Measurements from ENCODE around the gene PPM1L. TPM values are rescaled to one million over a fixed set of nuclear protein-coding genes. Genes with fewer than 3 reads are reported as not detected.

The PPM1L gene
- total RNA-seq, 2 donors from 2014 or later: 23.8 to 47.4 TPM

GRCh38 chr3:160921020-160921635 is 165.1 kb downstream of the PPM1L start:
- no peaks in the 10 kb centered on the region for H3K27me3 ChIP-seq
- TF ChIP-seq CTCF (IDR thresholded peaks at IDR 0.05): peak; percentile 91 to 93
- no peaks in the 10 kb centered on the region for H3K9me3 ChIP-seq
- no peak overlapping the region for H3K27ac ChIP-seq
- no peak for DNase-seq (ENCODE audit: low spot score)
- no peak overlapping the region for H3K4me3 ChIP-seq
- no peaks in the 10 kb centered on the region for H3K36me3 ChIP-seq
- H3K4me1 ChIP-seq: peaks cover 0 to 14% of the 10 kb centered on the region in 2 donors

- Histone ChIP-seq H3K27ac (no peak overlapping the region), H3K36me3 (no peaks in the 10 kb centered on the region), H3K4me3 (no peak overlapping the region), H3K4me1 (peaks cover 0 to 18% of the 10 kb centered on the region in 2 donors), H3K27me3 (no peaks in the 10 kb centered on the region), H3K9me3 (no peaks in the 10 kb centered on the region)
- no peak for TF ChIP-seq CTCF (IDR thresholded peaks at IDR 0.05)
- DNase-seq (ENCODE audit: low spot score): no peak
These were observed 168.7 kb downstream of the PPM1L start for GRCh38 chr3:160924776-160925175.

GRCh38 chr3:160927620-160928019 is 171.6 kb downstream of the PPM1L start:
- no peaks in the 10 kb centered on the region for H3K27me3 ChIP-seq
- TF ChIP-seq CTCF (IDR thresholded peaks at IDR 0.05): no peak
- H3K36me3 ChIP-seq: no peaks in the 10 kb centered on the region
- no peak overlapping the region for H3K4me3 ChIP-seq
- DNase-seq (ENCODE audit: low spot score): no peak
- H3K4me1 ChIP-seq: peaks cover 0 to 15% of the 10 kb centered on the region in 2 donors
- H3K27ac ChIP-seq: no peak overlapping the region
- H3K9me3 ChIP-seq: no peaks in the 10 kb centered on the region

- Histone ChIP-seq H3K27me3 (no peaks in the 10 kb centered on the region), H3K9me3 (no peaks in the 10 kb centered on the region), H3K27ac (no peak overlapping the region), H3K4me3 (no peak overlapping the region), H3K36me3 (no peaks in the 10 kb centered on the region), H3K4me1 (peaks cover 0 to 15% of the 10 kb centered on the region in 2 donors)
- DNase-seq (ENCODE audit: low spot score): no peak
- peak in 1 of 2 donors; percentile 18 for TF ChIP-seq CTCF (IDR thresholded peaks at IDR 0.05)
These were observed 172.2 kb downstream of the PPM1L start for GRCh38 chr3:160928183-160928726.

GRCh38 chr3:160929595-160929994 is 173.6 kb downstream of the PPM1L start:
- H3K4me1 ChIP-seq: peaks cover 0 to 9% of the 10 kb centered on the region in 2 donors
- no peaks in the 10 kb centered on the region for H3K9me3 ChIP-seq
- no peak for DNase-seq (ENCODE audit: low spot score)
- TF ChIP-seq CTCF (IDR thresholded peaks at IDR 0.05): peak in 1 of 2 donors; percentile 49
- H3K36me3 ChIP-seq: no peaks in the 10 kb centered on the region
- H3K27me3 ChIP-seq: no peaks in the 10 kb centered on the region
- H3K27ac ChIP-seq: no peak overlapping the region
- no peak overlapping the region for H3K4me3 ChIP-seq

- Histone ChIP-seq H3K36me3 (no peaks in the 10 kb centered on the region), H3K27me3 (no peaks in the 10 kb centered on the region), H3K9me3 (no peaks in the 10 kb centered on the region), H3K27ac (no peak overlapping the region), H3K4me3 (no peak overlapping the region), H3K4me1 (peaks cover 0 to 7% of the 10 kb centered on the region in 2 donors)
- no peak for DNase-seq (ENCODE audit: low spot score)
- no peak for TF ChIP-seq CTCF (IDR thresholded peaks at IDR 0.05)
These were observed 175.4 kb downstream of the PPM1L start for GRCh38 chr3:160931474-160931873.

All from right atrium auricular region (tissue), 2 donors.